Stimulated activated memory B cell treated with anti-CD40 and anti-IgM and Interleukin-4, amounts not matched to agents 10 μg/mL and 1 μg/mL and 100 μg/mL, for 72 hours (primary cell): ENCODE measurements around the gene TRAF1.
A peak's percentile ranks its signal among the peaks of the same experiment; 100 is the strongest.

Experiments used
- ATAC-seq: fragments of 150-1000 bp; cut with Tn5 transposase; 2 replicates; pipeline ENCODE4 v1.10.0; 2021
- H3K27ac Mint-ChIP-seq: one replicate; pipeline ENCODE4 v1.8.0; 2022; ENCODE audit warnings: mild to moderate bottlenecking, mixed read lengths
- H3K27me3 Mint-ChIP-seq: one replicate; pipeline ENCODE4 v1.8.0; 2022; ENCODE audit warnings: mixed read lengths
- H3K36me3 Mint-ChIP-seq: one replicate; pipeline ENCODE4 v1.8.0; 2022; ENCODE audit warnings: mixed read lengths
- H3K4me1 Mint-ChIP-seq: one replicate; pipeline ENCODE4 v1.8.0; 2022; ENCODE audit warnings: mixed read lengths
- H3K4me3 Mint-ChIP-seq: one replicate; pipeline ENCODE4 v1.8.0; 2022; ENCODE audit warnings: mild to moderate bottlenecking, moderate library complexity, mixed read lengths
- H3K9me3 Mint-ChIP-seq: one replicate; pipeline ENCODE4 v1.8.0; 2022; ENCODE audit warnings: mixed read lengths

The TRAF1 gene

GRCh38 chr9:120948824-120949223 lies 22.2 kb upstream of the TRAF1 start:
- Mint-ChIP-seq H3K27ac (no peak overlapping the region), H3K36me3 (no peaks in the 10 kb centered on the region), H3K9me3 (peaks cover 3% of the 10 kb centered on the region), H3K27me3 (no peaks in the 10 kb centered on the region), H3K4me1 (peaks cover 14% of the 10 kb centered on the region), H3K4me3 (no peak overlapping the region)
- ATAC-seq = no peak

DNA sequence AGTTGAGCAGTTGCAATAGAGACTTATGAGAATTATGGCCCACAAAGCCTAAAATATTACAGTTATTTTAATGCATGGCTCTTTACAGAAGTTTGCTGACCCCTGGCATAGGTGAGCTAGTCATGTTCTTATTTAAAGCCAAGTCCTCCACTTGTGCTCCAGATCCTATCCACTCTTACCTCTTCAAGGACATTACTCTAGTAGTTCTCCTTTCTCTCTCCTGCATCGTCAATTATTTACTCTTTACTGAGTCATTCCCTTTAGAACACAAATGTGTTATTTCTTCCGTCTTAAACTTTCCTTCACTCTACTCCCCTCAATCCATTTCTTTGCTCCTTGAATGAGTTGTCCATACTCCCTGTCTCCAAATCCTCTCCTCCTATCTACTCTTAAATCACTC lies 20.6 kb upstream of the TRAF1 start:
- H3K36me3 Mint-ChIP-seq = no peaks in the 10 kb centered on the region
- H3K4me1 Mint-ChIP-seq = peaks cover 17% of the 10 kb centered on the region
- no peak for ATAC-seq
- no peaks in the 10 kb centered on the region for H3K27me3 Mint-ChIP-seq
- no peak overlapping the region for H3K4me3 Mint-ChIP-seq
- no peak overlapping the region for H3K27ac Mint-ChIP-seq
- peaks cover 3% of the 10 kb centered on the region for H3K9me3 Mint-ChIP-seq

GRCh38 chr9:120946259-120946658 lies 19.7 kb upstream of the TRAF1 start:
- Mint-ChIP-seq H3K36me3 (no peaks in the 10 kb centered on the region), H3K4me3 (no peak overlapping the region), H3K27ac (no peak overlapping the region), H3K27me3 (no peaks in the 10 kb centered on the region), H3K4me1 (peaks cover 17% of the 10 kb centered on the region), H3K9me3 (peaks cover 3% of the 10 kb centered on the region)
- ATAC-seq = no peak

DNA sequence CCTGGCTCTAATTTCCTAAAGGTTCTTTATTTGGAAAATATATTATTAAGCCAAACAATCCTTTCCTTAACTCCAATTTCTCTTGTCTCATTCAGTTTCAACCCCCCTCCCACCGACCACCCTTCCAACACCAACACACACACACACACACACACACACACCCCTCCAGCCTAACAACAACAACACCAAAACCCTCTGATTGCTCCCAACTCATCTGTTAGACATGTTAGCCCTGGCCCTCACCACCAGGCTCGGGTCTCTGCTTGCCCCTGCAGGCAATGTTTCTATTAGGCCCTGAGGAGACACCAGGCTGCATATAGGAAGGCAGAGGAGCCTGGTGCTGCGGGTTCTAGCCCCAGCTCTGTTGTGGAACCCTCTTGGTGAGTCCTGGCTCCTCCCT lies 18.4 kb upstream of the TRAF1 start:
- Mint-ChIP-seq H3K36me3 (no peaks in the 10 kb centered on the region), H3K4me3 (no peak overlapping the region), H3K4me1 (peaks cover 17% of the 10 kb centered on the region), H3K27ac (peak overlapping the region; percentile 5), H3K9me3 (peaks cover 3% of the 10 kb centered on the region), H3K27me3 (no peaks in the 10 kb centered on the region)
- no peak for ATAC-seq

GRCh38 chr9:120944434-120944843 lies 17.8 kb upstream of the TRAF1 start:
- peaks cover 17% of the 10 kb centered on the region for H3K4me1 Mint-ChIP-seq
- H3K9me3 Mint-ChIP-seq = peaks cover 3% of the 10 kb centered on the region
- peak; percentile 100 for ATAC-seq
- no peak overlapping the region for H3K4me3 Mint-ChIP-seq
- peak overlapping the region; percentile 5 for H3K27ac Mint-ChIP-seq
- no peaks in the 10 kb centered on the region for H3K27me3 Mint-ChIP-seq
- H3K36me3 Mint-ChIP-seq = no peaks in the 10 kb centered on the region

- H3K4me1 Mint-ChIP-seq = peaks cover 26% of the 10 kb centered on the region
- peaks cover 3% of the 10 kb centered on the region for H3K9me3 Mint-ChIP-seq
- H3K27ac Mint-ChIP-seq = no peak overlapping the region
- H3K27me3 Mint-ChIP-seq = no peaks in the 10 kb centered on the region
- no peak overlapping the region for H3K4me3 Mint-ChIP-seq
- no peak for ATAC-seq
- no peaks in the 10 kb centered on the region for H3K36me3 Mint-ChIP-seq
Measured at GRCh38 chr9:120942186-120943001, 15.8 kb upstream of the TRAF1 start.

DNA sequence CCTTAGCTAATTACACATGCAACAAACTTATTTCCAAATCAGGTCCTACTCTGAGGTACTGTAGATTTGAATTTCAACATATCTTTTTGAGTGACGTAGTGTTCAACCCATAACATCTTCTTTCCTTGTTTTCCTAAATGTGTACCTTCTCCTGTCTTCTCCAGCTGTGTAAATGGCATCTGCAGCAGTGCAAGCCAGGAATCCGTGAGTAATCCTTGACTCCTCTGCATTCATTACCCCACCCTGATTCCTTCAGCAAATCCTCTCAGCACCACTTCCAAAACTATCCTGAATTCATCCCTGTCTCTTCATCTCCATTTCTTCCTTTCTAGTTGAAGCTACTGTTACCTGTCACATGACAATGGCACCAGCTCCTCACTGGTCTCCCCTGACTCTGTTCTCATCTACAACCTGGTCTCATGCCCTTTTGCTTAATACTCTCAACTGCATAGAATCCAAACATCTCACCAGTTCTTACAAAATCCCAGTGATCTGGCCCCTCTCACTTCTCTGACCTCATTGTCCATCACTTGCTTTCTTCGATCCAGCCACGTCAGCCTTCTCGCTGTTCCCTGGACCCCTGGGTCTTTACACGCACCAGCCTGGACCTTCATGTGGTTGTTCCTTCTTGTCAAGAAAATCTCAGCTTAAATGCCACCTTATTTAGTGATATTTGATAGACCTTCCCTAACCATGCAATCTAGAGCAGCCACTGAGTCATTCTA lies 14.6 kb upstream of the TRAF1 start:
- Mint-ChIP-seq H3K27me3 (no peaks in the 10 kb centered on the region), H3K4me3 (no peak overlapping the region), H3K27ac (no peak overlapping the region), H3K36me3 (no peaks in the 10 kb centered on the region), H3K4me1 (peaks cover 36% of the 10 kb centered on the region), H3K9me3 (peaks cover 3% of the 10 kb centered on the region)
- ATAC-seq = no peak

DNA sequence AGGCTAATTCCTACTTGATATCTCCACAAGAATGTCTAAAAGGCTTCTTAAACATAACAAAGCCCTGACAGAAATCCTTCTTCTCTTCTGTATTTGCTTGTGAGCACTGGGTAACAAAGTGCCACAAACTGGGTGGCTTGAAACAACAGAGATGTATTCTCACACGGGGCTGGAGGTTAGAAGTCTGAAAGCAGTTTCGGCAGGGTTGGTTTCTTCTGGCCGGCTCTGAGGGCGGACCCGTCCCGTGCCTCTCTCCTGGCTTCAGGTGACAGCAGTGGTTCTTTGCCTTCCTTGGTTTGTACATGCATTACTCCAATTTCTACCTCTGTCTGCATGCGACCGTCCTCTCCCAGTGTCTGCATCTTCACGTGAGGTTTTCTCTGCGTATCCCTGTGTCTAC lies 14.0 kb upstream of the TRAF1 start:
- no peaks in the 10 kb centered on the region for H3K27me3 Mint-ChIP-seq
- no peak for ATAC-seq
- peaks cover 3% of the 10 kb centered on the region for H3K9me3 Mint-ChIP-seq
- H3K4me1 Mint-ChIP-seq = peaks cover 42% of the 10 kb centered on the region
- H3K27ac Mint-ChIP-seq = no peak overlapping the region
- H3K36me3 Mint-ChIP-seq = no peaks in the 10 kb centered on the region
- H3K4me3 Mint-ChIP-seq = no peak overlapping the region

GRCh38 chr9:120938851-120939250 lies 12.3 kb upstream of the TRAF1 start:
- Mint-ChIP-seq H3K36me3 (no peaks in the 10 kb centered on the region), H3K4me1 (peaks cover 44% of the 10 kb centered on the region), H3K27me3 (no peaks in the 10 kb centered on the region), H3K27ac (no peak overlapping the region), H3K9me3 (no peaks in the 10 kb centered on the region), H3K4me3 (no peak overlapping the region)
- no peak for ATAC-seq

DNA sequence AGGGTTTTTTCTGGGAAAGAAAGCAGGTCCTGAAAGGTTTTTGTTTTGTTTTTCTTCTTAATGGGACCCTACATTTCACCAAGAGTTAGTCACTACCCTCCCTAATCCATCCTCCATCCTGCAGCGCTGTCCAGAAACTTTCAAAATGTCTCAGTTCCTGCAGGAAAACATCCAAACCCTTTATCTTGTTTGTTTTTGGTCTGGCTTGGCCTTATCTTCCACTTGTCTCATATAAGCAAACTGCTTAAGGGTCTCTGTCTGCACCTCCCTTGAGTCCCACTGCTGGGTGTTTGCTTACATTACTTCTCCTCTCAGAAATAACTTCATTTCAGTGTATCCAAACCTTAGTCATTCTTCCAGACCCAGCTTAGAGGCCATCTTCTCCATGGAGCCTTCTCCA lies 11.0 kb upstream of the TRAF1 start:
- Mint-ChIP-seq H3K27me3 (no peaks in the 10 kb centered on the region), H3K27ac (peak overlapping the region; percentile 53), H3K4me3 (no peak overlapping the region), H3K9me3 (no peaks in the 10 kb centered on the region), H3K4me1 (peaks cover 52% of the 10 kb centered on the region), H3K36me3 (no peaks in the 10 kb centered on the region)
- ATAC-seq = no peak

- Mint-ChIP-seq H3K36me3 (no peaks in the 10 kb centered on the region), H3K9me3 (no peaks in the 10 kb centered on the region), H3K4me1 (peaks cover 56% of the 10 kb centered on the region), H3K27ac (peak overlapping the region; percentile 53), H3K27me3 (no peaks in the 10 kb centered on the region), H3K4me3 (no peak overlapping the region)
- ATAC-seq = no peak
Measured at GRCh38 chr9:120937127-120937526, 10.5 kb upstream of the TRAF1 start.

DNA sequence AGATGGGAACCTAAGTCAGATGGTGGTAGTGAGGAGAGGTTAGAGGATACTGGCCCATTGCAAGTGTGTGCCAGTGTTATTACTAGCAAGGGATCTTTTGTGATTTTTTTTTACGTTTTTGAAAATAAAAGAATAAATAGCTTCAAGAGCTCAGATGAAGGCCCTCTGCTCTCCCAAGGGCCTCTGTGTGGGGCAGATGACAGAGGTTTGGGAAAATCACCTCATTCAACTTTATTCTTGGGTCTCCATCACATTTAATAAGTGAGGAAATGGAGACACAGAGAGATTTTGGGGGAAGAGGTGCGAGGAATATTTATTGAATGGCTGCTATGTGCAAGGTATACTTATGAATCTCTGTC lies 10.1 kb upstream of the TRAF1 start:
- no peaks in the 10 kb centered on the region for H3K27me3 Mint-ChIP-seq
- H3K36me3 Mint-ChIP-seq = no peaks in the 10 kb centered on the region
- no peaks in the 10 kb centered on the region for H3K9me3 Mint-ChIP-seq
- peak overlapping the region; percentile 3 for H3K4me3 Mint-ChIP-seq
- H3K27ac Mint-ChIP-seq = peak overlapping the region; percentile 53
- H3K4me1 Mint-ChIP-seq = peaks cover 60% of the 10 kb centered on the region
- ATAC-seq = no peak

- Mint-ChIP-seq H3K9me3 (no peaks in the 10 kb centered on the region), H3K27me3 (no peaks in the 10 kb centered on the region)
Measured at GRCh38 chr9:120936011-120936763, 9.6 kb upstream of the TRAF1 start.

GRCh38 chr9:120935383-120935857 lies 8.8 kb upstream of the TRAF1 start:
- Mint-ChIP-seq H3K36me3 (no peaks in the 10 kb centered on the region), H3K27me3 (no peaks in the 10 kb centered on the region), H3K27ac (peak overlapping the region; percentile 53), H3K4me1 (peaks cover 73% of the 10 kb centered on the region), H3K9me3 (no peaks in the 10 kb centered on the region), H3K4me3 (peak overlapping the region; percentile 12)
- no peak for ATAC-seq

More at GRCh38 chr9:120936011-120936763, 9.6 kb upstream of the TRAF1 start:
- Mint-ChIP-seq H3K4me1 (peaks cover 66% of the 10 kb centered on the region), H3K27ac (peak overlapping the region; percentile 53), H3K36me3 (no peaks in the 10 kb centered on the region), H3K4me3 (peak overlapping the region; percentile 12)
- ATAC-seq = peak; percentile 77

- Mint-ChIP-seq H3K27ac (peak overlapping the region; percentile 98), H3K27me3 (no peaks in the 10 kb centered on the region), H3K4me3 (peak overlapping the region; percentile 7), H3K36me3 (no peaks in the 10 kb centered on the region), H3K9me3 (no peaks in the 10 kb centered on the region), H3K4me1 (peaks cover 85% of the 10 kb centered on the region)
- ATAC-seq = no peak
Measured at GRCh38 chr9:120934281-120934680, 7.7 kb upstream of the TRAF1 start.
